ENCODE data around the gene ADGRV1. TPM values are rescaled to one million over a fixed set of nuclear protein-coding genes. Genes with fewer than 3 reads are reported as not detected.

ADGRV1 gene
- total and polyA plus RNA-seq, 8 donors = 0.75 to 10.3 (median 4.0) TPM

DNA sequence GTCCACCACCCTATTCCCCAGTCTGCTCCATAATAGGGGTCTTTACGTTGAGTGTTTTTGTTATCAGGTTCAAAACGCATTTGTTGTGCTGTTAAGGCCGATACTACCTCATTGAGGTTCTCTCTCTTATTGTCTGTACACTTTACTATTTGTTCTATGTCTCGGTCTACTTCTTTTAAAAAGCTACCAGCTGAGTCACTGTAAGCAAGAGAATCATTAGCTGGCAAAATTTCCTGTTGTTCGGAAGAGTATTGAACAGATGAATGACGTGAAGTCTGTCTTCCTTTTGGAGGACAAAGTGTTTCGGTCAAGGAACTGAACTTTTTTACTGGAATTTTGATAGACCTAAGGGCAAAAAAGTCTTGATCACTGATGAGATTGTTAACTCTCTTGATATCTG is 39.5 kb upstream of the ADGRV1 start:
- H3K27me3 ChIP-seq = no peaks in the 10 kb centered on the region
- intact Hi-C loops (cut with DNase I; ENCODE audit: low total_unique reads) = no loop called here
- H3K36me3 ChIP-seq = peaks cover 4 to 57% (median 51%) of the 10 kb centered on the region in 4 donors
- H3K27ac ChIP-seq = no peak overlapping the region
- H3K4me3 ChIP-seq = no peak overlapping the region
- WGBS, 5 donors = 92 to 95% (median 94%) methylated on average over 7 of the region's 7 CpGs
- DNase-seq = no peak
- TF ChIP-seq POLR2A (IDR thresholded peaks at IDR 0.05) = no peak
- no peak for TF ChIP-seq POLR2AphosphoS5 (IDR thresholded peaks at IDR 0.05)
- no peak for TF ChIP-seq CTCF (IDR thresholded peaks at IDR 0.05)
- no peak for TF ChIP-seq EP300 (IDR thresholded peaks at IDR 0.05)
- peaks cover 0 to 2% (median under 1%) of the 10 kb centered on the region in 4 donors for H3K4me1 ChIP-seq
- H3K9me3 ChIP-seq = no peaks in the 10 kb centered on the region

DNA sequence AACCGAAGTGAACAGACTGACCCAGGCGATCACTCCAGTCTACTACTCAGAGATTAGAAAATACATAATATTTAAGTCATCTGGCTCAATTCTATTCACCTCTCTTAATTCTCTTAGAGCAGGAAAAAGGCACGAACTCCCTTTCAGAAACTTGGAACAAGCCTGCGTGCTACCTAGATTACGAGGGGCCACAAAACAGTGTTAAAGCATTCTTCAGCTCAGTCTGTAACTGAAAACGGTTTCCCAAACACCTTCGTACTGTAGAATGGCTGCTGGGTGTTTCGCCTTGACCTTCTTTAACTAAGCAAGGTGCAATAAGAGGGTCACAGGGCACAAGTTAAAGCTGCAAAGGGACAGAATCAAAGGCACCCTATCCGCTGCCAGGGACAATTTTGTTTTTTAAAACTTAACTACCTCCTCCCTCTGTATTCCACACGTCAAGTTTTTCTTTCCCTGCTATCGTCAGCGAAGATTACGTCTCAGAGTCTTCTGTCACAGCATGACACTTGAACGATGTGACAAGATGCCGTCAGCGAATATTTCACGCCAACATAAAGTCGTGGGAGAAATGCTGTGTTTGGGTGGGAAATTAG is 29.9 kb upstream of the ADGRV1 start:
- Histone ChIP-seq H3K9me3 (no peaks in the 10 kb centered on the region), H3K4me3 (peak overlapping the region; percentile 66 to 91 (median 76)), H3K27ac (peak overlapping the region; percentile 91 to 95 (median 94)), H3K36me3 (peaks cover 0 to 19% (median 14%) of the 10 kb centered on the region in 4 donors), H3K4me1 (peaks cover 17 to 41% (median 35%) of the 10 kb centered on the region in 4 donors), H3K27me3 (peaks cover 0 to 19% (median 2%) of the 10 kb centered on the region in 3 donors)
- no peak for TF ChIP-seq POLR2AphosphoS5 (IDR thresholded peaks at IDR 0.05)
- TF ChIP-seq POLR2A (IDR thresholded peaks at IDR 0.05) = no peak
- intact Hi-C loops (cut with DNase I; ENCODE audit: low total_unique reads) = no loop called here
- DNase-seq = no peak
- WGBS, 5 donors = 2 to 4% (median 2%) methylated on average over 18 of the region's 18 CpGs

GRCh38 chr5:90529194-90529938 is 29.2 kb upstream of the ADGRV1 start, which contains the start of gene LYSMD3:
TSS of gene LYSMD3 (minus strand) at chr5:90529584. CDS start at chr5:90525289, 4,295 bp downstream.
- intact Hi-C loops (cut with DNase I; ENCODE audit: low total_unique reads) = no loop called here
- H3K27me3 ChIP-seq = peaks cover 0 to 26% (median 6%) of the 10 kb centered on the region in 3 donors
- WGBS, 5 donors = 0 to 1% (median 1%) methylated on average over 24 to 64 of the region's 64 CpGs

DNA sequence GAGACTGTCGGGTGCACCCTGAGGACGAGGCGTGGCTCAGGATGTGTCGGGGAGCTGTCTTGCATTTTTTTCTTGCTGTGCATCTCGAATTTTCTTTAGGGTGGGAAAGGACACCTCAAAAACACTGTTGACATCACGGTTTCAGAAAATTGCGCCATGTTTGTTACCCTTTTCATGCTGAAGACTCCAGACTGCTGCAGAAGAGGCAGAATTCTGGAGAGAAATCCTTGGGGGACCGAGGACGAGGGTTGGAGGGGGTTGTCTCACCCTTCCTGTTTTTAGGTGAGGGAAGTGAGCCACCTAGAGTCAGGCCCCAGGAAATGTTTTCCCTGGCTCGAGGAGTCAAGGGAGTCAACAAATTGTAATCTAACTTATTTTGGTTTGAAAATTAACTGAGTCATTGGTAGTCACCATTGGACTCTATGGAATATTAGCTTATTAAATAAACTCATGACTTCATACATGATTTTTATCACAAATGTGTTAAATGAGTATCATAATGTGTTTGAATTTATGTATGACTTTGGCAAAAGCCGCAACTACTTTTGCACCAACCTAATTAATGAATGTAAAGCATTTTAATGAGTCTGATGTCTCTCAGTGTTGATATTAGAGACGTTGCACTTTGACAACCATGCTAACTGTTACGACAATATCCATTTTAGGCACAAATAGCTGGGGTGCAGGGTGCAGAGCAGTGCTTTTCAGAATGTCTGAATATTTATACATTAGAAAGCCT is 28.5 kb upstream of the ADGRV1 start:
- WGBS, 5 donors = 2 to 6% (median 4%) methylated on average over 10 to 13 of the region's 13 CpGs
- intact Hi-C loops (cut with DNase I; ENCODE audit: low total_unique reads) = loop anchor here (5.0 kb wide), 1 partner anchor 93 kb away; no protein-coding TSS in a partner anchor

More at GRCh38 chr5:90529194-90529938, 29.2 kb upstream of the ADGRV1 start, which contains the start of gene LYSMD3:
- Histone ChIP-seq H3K9me3 (no peaks in the 10 kb centered on the region), H3K4me3 (peak within 1 kb of the TSS; percentile 66 to 91 (median 76)), H3K27ac (peak within 1 kb of the TSS; percentile 91 to 95 (median 94)), H3K4me1 (peaks cover 17 to 41% (median 35%) of the 10 kb centered on the region in 4 donors), H3K36me3 (peaks cover 0 to 12% (median 7%) of the 10 kb centered on the region in 4 donors)
- TF ChIP-seq POLR2A (IDR thresholded peaks at IDR 0.05) = peak in 2 of 4 donors; percentile 78 to 79
- TF ChIP-seq POLR2AphosphoS5 (IDR thresholded peaks at IDR 0.05) = peak; percentile 97 to 99 (median 99)
- TF ChIP-seq CTCF (IDR thresholded peaks at IDR 0.05) = no peak
- TF ChIP-seq EP300 (IDR thresholded peaks at IDR 0.05) = no peak
- DNase-seq = peak; percentile 98 to 99

More for the DNA sequence above, 28.5 kb upstream of the ADGRV1 start:
- no peak for TF ChIP-seq POLR2A (IDR thresholded peaks at IDR 0.05)
- TF ChIP-seq CTCF (IDR thresholded peaks at IDR 0.05) = peak in 5 of 7 experiments; percentile 54 to 75 (median 56)
- TF ChIP-seq POLR2AphosphoS5 (IDR thresholded peaks at IDR 0.05) = peak in 1 of 3 donors; percentile 12
- no peak for TF ChIP-seq EP300 (IDR thresholded peaks at IDR 0.05)
- H3K4me3 ChIP-seq = peak overlapping the region; percentile 66 to 91 (median 76)
- H3K9me3 ChIP-seq = no peaks in the 10 kb centered on the region
- peak; percentile 57 to 91 for DNase-seq
- peak overlapping the region; percentile 87 to 95 (median 94) for H3K27ac ChIP-seq
- peaks cover 0 to 27% (median 6%) of the 10 kb centered on the region in 3 donors for H3K27me3 ChIP-seq
- H3K4me1 ChIP-seq = peaks cover 17 to 41% (median 35%) of the 10 kb centered on the region in 4 donors
- peaks cover 0 to 5% (median under 1%) of the 10 kb centered on the region in 4 donors for H3K36me3 ChIP-seq

Measured in stomach (tissue), 9 donors.